GM23338 (cell line): ENCODE measurements around the gene FILIP1L. TPM values are rescaled to one million over a fixed set of nuclear protein-coding genes. Genes with fewer than 3 reads are reported as not detected.

Experiments
- ATAC-seq: fragments of 200-7000 bp; cut with Tn5 transposase; 3 replicates; pipeline ENCODE4 v1.9.1; 2020
- DNase-seq: peaks from one replicate; pipeline ENCODE4 v3.0.0-alpha.2; 2015; ENCODE audit warnings: low spot score
- H2AFZ ChIP-seq: fragments of 200-600 bp; sonication (generic); 2 replicates; pipeline ENCODE4 v1.8.0; 2016; ENCODE audit warnings: antibody characterized with exemption, mild to moderate bottlenecking, moderate library complexity
- H3F3A ChIP-seq: fragments of 200-600 bp; sonication (generic); replicated peaks from 2 replicates; pipeline ENCODE4 v1.8.0; 2017; ENCODE audit warnings: antibody characterized with exemption, mixed run types, low read depth
- H3K27ac ChIP-seq: fragments of 200-600 bp; sonication (generic); 2 replicates; pipeline ENCODE4 v1.6.1; 2016; ENCODE audit warnings: low read depth
- H3K27me3 ChIP-seq: fragments of 200-600 bp; sonication (generic); 2 replicates; pipeline ENCODE4 v1.8.0; 2016; ENCODE audit warnings: mild to moderate bottlenecking, mixed run types, moderate library complexity; ENCODE audit not compliant: insufficient read depth
- H3K36me3 ChIP-seq: fragments of 200-600 bp; sonication (generic); 2 replicates; pipeline ENCODE4 v1.8.0; 2016; ENCODE audit warnings: mild to moderate bottlenecking; ENCODE audit not compliant: insufficient read depth
- H3K4me1 ChIP-seq: fragments of 200-600 bp; sonication (generic); 2 replicates; pipeline ENCODE4 v1.8.0; 2016; ENCODE audit warnings: mild to moderate bottlenecking, moderate library complexity; ENCODE audit not compliant: insufficient read depth
- H3K4me2 ChIP-seq: fragments of 200-600 bp; sonication (generic); 2 replicates; pipeline ENCODE4 v1.7.1; 2017; ENCODE audit warnings: mixed run types
- H3K4me3 ChIP-seq: fragments of 200-600 bp; sonication (generic); 2 replicates; pipeline ENCODE4 v1.6.1; 2016; ENCODE audit warnings: mixed run types
- H3K79me2 ChIP-seq: fragments of 200-600 bp; sonication (generic); replicated peaks from 2 replicates; pipeline ENCODE4 v1.8.0; 2017; ENCODE audit warnings: mild to moderate bottlenecking; ENCODE audit not compliant: insufficient read depth
- H3K9me2 ChIP-seq: fragments of 200-600 bp; sonication (generic); 2 replicates; pipeline ENCODE4 v1.8.0; 2017; ENCODE audit not compliant: insufficient read depth
- H4K20me1 ChIP-seq: fragments of 200-600 bp; sonication (generic); replicated peaks from 2 replicates; pipeline ENCODE4 v1.8.0; 2017; ENCODE audit warnings: mild to moderate bottlenecking; ENCODE audit not compliant: insufficient read depth
- H3K27ac Mint-ChIP-seq: 2 replicates; pipeline ENCODE4 v1.8.0; 2020; ENCODE audit warnings: inconsistent platforms, mild to moderate bottlenecking, moderate library complexity, mixed read lengths
- H3K27me3 Mint-ChIP-seq: 3 replicates; pipeline ENCODE4 v1.8.0; 2022; ENCODE audit warnings: low read depth, mild to moderate bottlenecking, moderate library complexity, mixed read lengths, inconsistent platforms; ENCODE audit not compliant: insufficient read depth, poor library complexity
- H3K36me3 Mint-ChIP-seq: 3 replicates; pipeline ENCODE4 v1.8.0; 2021; ENCODE audit warnings: low read depth, mild to moderate bottlenecking, inconsistent platforms, moderate library complexity, mixed read lengths
- H3K4me1 Mint-ChIP-seq: 3 replicates; pipeline ENCODE4 v1.8.0; 2020; ENCODE audit warnings: mild to moderate bottlenecking, inconsistent platforms, mixed read lengths
- H3K4me3 Mint-ChIP-seq: 3 replicates; pipeline ENCODE4 v1.8.0; 2021; ENCODE audit warnings: moderate library complexity, mild to moderate bottlenecking, inconsistent platforms, mixed read lengths
- H3K9me3 Mint-ChIP-seq: 3 replicates; pipeline ENCODE4 v1.8.0; 2020; ENCODE audit warnings: moderate library complexity, mild to moderate bottlenecking, inconsistent platforms, mixed read lengths
- CREB1 ChIP-seq: fragments of 250-450 bp; sonication (Bioruptor Pico); IDR thresholded peaks from 2 replicates; pipeline ENCODE4 v1.5.0; 2020; ENCODE audit warnings: low read depth, mild to moderate bottlenecking, moderate library complexity
- ETS1 ChIP-seq: IDR thresholded peaks from 2 replicates; pipeline ENCODE4 v1.6.1; 2016; ENCODE audit warnings: antibody characterized with exemption
- EZH2 ChIP-seq: fragments of 200-600 bp; sonication (generic); IDR thresholded peaks from one replicate; pipeline ENCODE4 v1.8.0; 2017; ENCODE audit warnings: antibody characterized with exemption, mild to moderate bottlenecking, low read depth; ENCODE audit not compliant: unreplicated experiment
- EZH2phosphoT487 ChIP-seq: fragments of 200-600 bp; sonication (generic); IDR thresholded peaks from one replicate; pipeline ENCODE4 v1.8.1; 2018; ENCODE audit warnings: antibody characterized with exemption; ENCODE audit not compliant: unreplicated experiment
- JUNB ChIP-seq: IDR thresholded peaks from one replicate; pipeline ENCODE4 v1.6.1; 2016; ENCODE audit warnings: antibody characterized with exemption; ENCODE audit not compliant: unreplicated experiment
- NANOG ChIP-seq: IDR thresholded peaks from 2 replicates; pipeline ENCODE4 v1.6.1; 2016; ENCODE audit warnings: antibody characterized with exemption, borderline replicate concordance
- POLR2AphosphoS5 ChIP-seq: IDR thresholded peaks from 2 replicates; pipeline ENCODE4 v1.6.1; 2016; ENCODE audit warnings: antibody characterized with exemption, low read depth
- STAT1 ChIP-seq: IDR thresholded peaks from one replicate; pipeline ENCODE4 v1.6.1; 2016; ENCODE audit warnings: antibody characterized with exemption; ENCODE audit not compliant: unreplicated experiment
- ZNF114 ChIP-seq: fragments of 250-450 bp; sonication (Bioruptor Pico); IDR thresholded peaks from 2 replicates; pipeline ENCODE4 v1.5.0; 2020; ENCODE audit warnings: mild to moderate bottlenecking, moderate library complexity
- ZNF331 ChIP-seq: fragments of 250-450 bp; sonication (Bioruptor Pico); IDR thresholded peaks from 2 replicates; pipeline ENCODE4 v1.5.0; 2020; ENCODE audit warnings: low read depth, mild to moderate bottlenecking, moderate library complexity
- polyA plus RNA-seq: library from polyadenylated mRNA; unstranded; fragments of >200 nt; fragmentation: Nextera tagmentation; extraction: Ambion mirVana; gene quantifications from 2 replicates; pipeline ENCODE4 v1.2.1, GENCODE V29; 2016
- total RNA-seq: library from RNA; depleted of rRNA; stranded (reverse); fragments of >200 nt; shearing (Covaris generic); gene quantifications from 2 replicates; pipeline ENCODE4 v1.2.3, GENCODE V29; 2014
- TF ChIP-seq, protein P1 (sequence below): IDR thresholded peaks from one replicate; pipeline ENCODE4 v1.6.1; 2018; ENCODE audit warnings: antibody characterized with exemption; ENCODE audit not compliant: unreplicated experiment
- TF ChIP-seq, protein P2 (sequence below), 2 experiments: fragments of 200-600 bp in 1 of 2; sonication (generic) in 1 of 2; conservative IDR thresholded peaks; 2 replicates each; pipeline versions ENCODE4 v1.5.1 to v1.6.1; 2016 to 2017; ENCODE audit warnings: antibody characterized with exemption in 2 of 2, low read depth in 2 of 2, mild to moderate bottlenecking in 2 of 2, moderate library complexity in 1 of 2
- TF ChIP-seq, protein P3 (sequence below): fragments of 250-450 bp; sonication (Bioruptor Pico); IDR thresholded peaks from 2 replicates; pipeline ENCODE4 v1.5.0; 2020; ENCODE audit warnings: mild to moderate bottlenecking, moderate library complexity

The FILIP1L gene
- total and polyA plus RNA-seq, 2 experiments from 2014 or later: 1.6 TPM; not detected in 1

DNA sequence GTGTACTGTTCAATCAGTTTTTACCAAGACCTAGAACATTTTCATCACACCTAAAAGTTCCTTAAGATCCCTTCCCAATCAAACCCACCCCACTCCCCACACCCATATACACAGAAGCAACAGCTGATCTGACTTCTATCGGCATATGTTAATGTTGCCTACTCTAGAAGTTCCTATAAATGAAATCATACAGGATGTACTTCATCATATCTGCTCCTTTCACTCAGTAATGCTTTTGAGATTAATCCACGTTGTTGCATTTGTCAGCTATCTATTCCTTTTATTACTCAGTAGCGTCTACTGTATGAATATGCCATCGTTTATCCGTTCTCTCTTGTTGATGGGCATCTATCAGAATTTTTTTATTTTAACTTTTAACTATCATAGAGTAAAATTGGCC, 14.3 kb upstream of the FILIP1L start (continued):
- no peak for TF ChIP-seq ETS1
- no peak for TF ChIP-seq POLR2AphosphoS5
- no peak for TF ChIP-seq STAT1
- no peak for TF ChIP-seq ZNF331 (CRISPR knock-in tag)
- TF ChIP-seq, protein P1, sequence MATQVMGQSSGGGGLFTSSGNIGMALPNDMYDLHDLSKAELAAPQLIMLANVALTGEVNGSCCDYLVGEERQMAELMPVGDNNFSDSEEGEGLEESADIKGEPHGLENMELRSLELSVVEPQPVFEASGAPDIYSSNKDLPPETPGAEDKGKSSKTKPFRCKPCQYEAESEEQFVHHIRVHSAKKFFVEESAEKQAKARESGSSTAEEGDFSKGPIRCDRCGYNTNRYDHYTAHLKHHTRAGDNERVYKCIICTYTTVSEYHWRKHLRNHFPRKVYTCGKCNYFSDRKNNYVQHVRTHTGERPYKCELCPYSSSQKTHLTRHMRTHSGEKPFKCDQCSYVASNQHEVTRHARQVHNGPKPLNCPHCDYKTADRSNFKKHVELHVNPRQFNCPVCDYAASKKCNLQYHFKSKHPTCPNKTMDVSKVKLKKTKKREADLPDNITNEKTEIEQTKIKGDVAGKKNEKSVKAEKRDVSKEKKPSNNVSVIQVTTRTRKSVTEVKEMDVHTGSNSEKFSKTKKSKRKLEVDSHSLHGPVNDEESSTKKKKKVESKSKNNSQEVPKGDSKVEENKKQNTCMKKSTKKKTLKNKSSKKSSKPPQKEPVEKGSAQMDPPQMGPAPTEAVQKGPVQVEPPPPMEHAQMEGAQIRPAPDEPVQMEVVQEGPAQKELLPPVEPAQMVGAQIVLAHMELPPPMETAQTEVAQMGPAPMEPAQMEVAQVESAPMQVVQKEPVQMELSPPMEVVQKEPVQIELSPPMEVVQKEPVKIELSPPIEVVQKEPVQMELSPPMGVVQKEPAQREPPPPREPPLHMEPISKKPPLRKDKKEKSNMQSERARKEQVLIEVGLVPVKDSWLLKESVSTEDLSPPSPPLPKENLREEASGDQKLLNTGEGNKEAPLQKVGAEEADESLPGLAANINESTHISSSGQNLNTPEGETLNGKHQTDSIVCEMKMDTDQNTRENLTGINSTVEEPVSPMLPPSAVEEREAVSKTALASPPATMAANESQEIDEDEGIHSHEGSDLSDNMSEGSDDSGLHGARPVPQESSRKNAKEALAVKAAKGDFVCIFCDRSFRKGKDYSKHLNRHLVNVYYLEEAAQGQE: no peak
- TF ChIP-seq EZH2phosphoT487: no peak
- no peak for TF ChIP-seq JUNB
- TF ChIP-seq NANOG: no peak
- no peak for TF ChIP-seq ZNF114
- TF ChIP-seq, protein P2, sequence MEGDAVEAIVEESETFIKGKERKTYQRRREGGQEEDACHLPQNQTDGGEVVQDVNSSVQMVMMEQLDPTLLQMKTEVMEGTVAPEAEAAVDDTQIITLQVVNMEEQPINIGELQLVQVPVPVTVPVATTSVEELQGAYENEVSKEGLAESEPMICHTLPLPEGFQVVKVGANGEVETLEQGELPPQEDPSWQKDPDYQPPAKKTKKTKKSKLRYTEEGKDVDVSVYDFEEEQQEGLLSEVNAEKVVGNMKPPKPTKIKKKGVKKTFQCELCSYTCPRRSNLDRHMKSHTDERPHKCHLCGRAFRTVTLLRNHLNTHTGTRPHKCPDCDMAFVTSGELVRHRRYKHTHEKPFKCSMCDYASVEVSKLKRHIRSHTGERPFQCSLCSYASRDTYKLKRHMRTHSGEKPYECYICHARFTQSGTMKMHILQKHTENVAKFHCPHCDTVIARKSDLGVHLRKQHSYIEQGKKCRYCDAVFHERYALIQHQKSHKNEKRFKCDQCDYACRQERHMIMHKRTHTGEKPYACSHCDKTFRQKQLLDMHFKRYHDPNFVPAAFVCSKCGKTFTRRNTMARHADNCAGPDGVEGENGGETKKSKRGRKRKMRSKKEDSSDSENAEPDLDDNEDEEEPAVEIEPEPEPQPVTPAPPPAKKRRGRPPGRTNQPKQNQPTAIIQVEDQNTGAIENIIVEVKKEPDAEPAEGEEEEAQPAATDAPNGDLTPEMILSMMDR (conservative IDR thresholded peaks at IDR 0.05; ENCODE audit: low read depth in 2 of 2): no peak
- TF ChIP-seq EZH2: no peak

GRCh38 chr3:100127792-100128191, 13.5 kb upstream of the FILIP1L start:
- H3K36me3 Mint-ChIP-seq: no peaks in the 10 kb centered on the region
- no peak overlapping the region for H2AFZ ChIP-seq
- no peaks in the 10 kb centered on the region for H3F3A ChIP-seq
- H3K36me3 ChIP-seq: no peaks in the 10 kb centered on the region
- no peak overlapping the region for H3K4me2 ChIP-seq
- H3K27ac ChIP-seq: no peak overlapping the region
- no peak overlapping the region for H3K4me3 ChIP-seq
- no peaks in the 10 kb centered on the region for H3K4me1 ChIP-seq
- ATAC-seq (no peak), DNase-seq (no peak)
- H4K20me1 ChIP-seq: no peaks in the 10 kb centered on the region
- no peaks in the 10 kb centered on the region for H3K79me2 ChIP-seq
- peaks cover 5% of the 10 kb centered on the region for H3K4me1 Mint-ChIP-seq
- no peak overlapping the region for H3K27ac Mint-ChIP-seq
- H3K4me3 Mint-ChIP-seq: no peak overlapping the region
- H3K9me2 ChIP-seq: no peaks in the 10 kb centered on the region
- no peaks in the 10 kb centered on the region for H3K27me3 Mint-ChIP-seq
- H3K9me3 Mint-ChIP-seq: no peaks in the 10 kb centered on the region
- no peaks in the 10 kb centered on the region for H3K27me3 ChIP-seq
- TF ChIP-seq POLR2AphosphoS5: no peak
- no peak for TF ChIP-seq CREB1 (CRISPR knock-in tag)
- no peak for TF ChIP-seq JUNB
- TF ChIP-seq STAT1: no peak
- TF ChIP-seq, protein P3, sequence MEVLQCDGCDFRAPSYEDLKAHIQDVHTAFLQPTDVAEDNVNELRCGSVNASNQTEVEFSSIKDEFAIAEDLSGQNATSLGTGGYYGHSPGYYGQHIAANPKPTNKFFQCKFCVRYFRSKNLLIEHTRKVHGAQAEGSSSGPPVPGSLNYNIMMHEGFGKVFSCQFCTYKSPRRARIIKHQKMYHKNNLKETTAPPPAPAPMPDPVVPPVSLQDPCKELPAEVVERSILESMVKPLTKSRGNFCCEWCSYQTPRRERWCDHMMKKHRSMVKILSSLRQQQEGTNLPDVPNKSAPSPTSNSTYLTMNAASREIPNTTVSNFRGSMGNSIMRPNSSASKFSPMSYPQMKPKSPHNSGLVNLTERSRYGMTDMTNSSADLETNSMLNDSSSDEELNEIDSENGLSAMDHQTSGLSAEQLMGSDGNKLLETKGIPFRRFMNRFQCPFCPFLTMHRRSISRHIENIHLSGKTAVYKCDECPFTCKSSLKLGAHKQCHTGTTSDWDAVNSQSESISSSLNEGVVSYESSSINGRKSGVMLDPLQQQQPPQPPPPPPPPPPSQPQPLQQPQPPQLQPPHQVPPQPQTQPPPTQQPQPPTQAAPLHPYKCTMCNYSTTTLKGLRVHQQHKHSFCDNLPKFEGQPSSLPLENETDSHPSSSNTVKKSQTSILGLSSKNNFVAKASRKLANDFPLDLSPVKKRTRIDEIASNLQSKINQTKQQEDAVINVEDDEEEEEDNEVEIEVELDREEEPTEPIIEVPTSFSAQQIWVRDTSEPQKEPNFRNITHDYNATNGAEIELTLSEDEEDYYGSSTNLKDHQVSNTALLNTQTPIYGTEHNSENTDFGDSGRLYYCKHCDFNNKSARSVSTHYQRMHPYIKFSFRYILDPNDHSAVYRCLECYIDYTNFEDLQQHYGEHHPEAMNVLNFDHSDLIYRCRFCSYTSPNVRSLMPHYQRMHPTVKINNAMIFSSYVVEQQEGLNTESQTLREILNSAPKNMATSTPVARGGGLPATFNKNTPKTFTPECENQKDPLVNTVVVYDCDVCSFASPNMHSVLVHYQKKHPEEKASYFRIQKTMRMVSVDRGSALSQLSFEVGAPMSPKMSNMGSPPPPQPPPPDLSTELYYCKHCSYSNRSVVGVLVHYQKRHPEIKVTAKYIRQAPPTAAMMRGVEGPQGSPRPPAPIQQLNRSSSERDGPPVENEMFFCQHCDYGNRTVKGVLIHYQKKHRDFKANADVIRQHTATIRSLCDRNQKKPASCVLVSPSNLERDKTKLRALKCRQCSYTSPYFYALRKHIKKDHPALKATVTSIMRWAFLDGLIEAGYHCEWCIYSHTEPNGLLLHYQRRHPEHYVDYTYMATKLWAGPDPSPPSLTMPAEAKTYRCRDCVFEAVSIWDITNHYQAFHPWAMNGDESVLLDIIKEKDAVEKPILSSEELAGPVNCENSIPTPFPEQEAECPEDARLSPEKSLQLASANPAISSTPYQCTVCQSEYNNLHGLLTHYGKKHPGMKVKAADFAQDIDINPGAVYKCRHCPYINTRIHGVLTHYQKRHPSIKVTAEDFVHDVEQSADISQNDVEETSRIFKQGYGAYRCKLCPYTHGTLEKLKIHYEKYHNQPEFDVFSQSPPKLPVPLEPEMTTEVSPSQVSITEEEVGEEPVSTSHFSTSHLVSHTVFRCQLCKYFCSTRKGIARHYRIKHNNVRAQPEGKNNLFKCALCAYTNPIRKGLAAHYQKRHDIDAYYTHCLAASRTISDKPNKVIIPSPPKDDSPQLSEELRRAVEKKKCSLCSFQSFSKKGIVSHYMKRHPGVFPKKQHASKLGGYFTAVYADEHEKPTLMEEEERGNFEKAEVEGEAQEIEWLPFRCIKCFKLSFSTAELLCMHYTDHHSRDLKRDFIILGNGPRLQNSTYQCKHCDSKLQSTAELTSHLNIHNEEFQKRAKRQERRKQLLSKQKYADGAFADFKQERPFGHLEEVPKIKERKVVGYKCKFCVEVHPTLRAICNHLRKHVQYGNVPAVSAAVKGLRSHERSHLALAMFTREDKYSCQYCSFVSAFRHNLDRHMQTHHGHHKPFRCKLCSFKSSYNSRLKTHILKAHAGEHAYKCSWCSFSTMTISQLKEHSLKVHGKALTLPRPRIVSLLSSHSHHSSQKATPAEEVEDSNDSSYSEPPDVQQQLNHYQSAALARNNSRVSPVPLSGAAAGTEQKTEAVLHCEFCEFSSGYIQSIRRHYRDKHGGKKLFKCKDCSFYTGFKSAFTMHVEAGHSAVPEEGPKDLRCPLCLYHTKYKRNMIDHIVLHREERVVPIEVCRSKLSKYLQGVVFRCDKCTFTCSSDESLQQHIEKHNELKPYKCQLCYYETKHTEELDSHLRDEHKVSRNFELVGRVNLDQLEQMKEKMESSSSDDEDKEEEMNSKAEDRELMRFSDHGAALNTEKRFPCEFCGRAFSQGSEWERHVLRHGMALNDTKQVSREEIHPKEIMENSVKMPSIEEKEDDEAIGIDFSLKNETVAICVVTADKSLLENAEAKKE (CRISPR knock-in tag): no peak
